NOMO-1 treated with dmso at 0.1 percent for 144 hours (cell line): ENCODE data around the gene PDIA3.
"Not testable (repeated sequence)": the region's sequence is repeated elsewhere in the genome, so short reads cannot be mapped to it uniquely, and the experiment has no call there.

Source experiments
- DNase-seq: peaks from one replicate; lab custom pipeline; 2025; ENCODE audit not compliant: unreplicated experiment; lab: John Stamatoyannopoulos, UW

PDIA3 gene

DNA sequence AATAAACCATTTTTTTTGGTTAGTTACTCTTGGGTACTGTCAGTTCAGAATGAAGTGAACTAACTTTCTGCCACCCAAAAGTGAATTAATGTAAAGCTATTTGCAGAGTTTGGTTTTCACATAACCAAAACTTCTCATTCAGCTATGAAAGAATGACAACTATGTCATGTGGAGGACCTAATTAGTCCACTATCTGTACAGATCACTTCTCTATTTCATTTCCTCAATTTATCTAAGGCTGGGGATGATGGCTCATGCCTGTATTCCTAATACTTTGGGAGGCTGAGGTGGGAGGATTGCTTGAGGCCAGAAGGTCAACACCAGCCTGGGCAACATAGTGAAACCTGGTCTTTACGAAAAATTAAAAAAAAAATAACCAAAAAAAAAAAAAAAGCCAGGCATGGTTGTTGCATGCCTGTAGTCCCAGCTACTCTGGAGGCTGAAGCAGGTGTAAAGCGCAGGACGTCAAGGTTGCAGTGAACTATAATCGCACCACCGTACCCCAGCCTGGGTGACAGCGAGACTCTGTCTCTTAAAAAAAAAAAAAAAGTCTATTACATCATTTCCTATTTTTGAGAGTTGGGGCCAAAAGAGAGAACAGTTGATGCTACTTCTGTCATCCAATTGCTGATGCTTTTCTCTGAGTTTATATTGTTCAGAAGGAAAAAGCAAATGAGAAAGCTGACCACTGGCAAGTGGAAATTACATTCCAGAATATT, 62.9 kb downstream of the PDIA3 start:
- DNase-seq: peak; percentile 40

DNA sequence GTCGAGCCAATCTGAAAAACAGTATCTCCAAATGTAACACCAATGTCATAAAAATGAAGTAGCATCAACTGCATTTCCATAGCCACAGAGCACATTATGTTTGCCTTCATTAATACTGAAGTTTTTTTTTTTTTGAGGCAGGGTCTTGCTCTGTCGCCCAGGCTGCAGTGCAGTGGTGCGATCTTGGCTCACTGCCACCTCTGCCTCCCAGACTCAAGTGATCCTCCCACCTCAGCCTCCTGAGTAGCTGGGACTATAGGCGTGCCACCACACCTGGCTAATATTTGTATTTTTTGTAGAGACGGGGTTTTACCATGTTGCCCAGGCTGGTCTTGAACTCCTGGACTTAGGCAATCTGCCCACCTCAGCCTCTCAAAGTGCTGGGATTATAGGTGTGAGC, 68.8 kb downstream of the PDIA3 start:
- DNase-seq: not testable (repeated sequence)

DNA sequence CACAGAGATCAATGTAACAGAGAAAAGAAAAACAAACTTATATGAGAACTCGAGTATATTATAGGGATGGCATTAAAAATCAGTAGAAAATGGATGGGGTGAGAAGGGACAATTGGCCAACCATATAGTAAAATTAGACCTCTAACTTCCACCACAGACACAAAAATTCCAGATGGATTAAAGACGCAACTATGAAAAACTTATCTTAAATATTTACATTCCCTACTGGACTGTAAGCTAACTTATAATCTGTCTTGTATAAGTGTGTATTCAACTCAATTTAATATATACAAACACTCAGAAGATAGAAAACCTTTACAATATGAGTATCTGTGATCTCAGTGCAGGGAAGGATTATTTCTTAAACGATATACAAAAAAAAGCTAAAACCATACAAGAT, 75.3 kb downstream of the PDIA3 start:
- DNase-seq: no peak
